Mesothelial cell of epicardium (in vitro differentiated cells): Measurements from ENCODE around the gene KIF25. TPM values are rescaled to one million over a fixed set of nuclear protein-coding genes. Genes with fewer than 3 reads are reported as not detected.

Experiments
- DNase-seq, 2 experiments: peaks; one replicate each; pipeline ENCODE4 v3.0.0; 2021; ENCODE audit warnings: low spot score in 2 of 2; ENCODE audit not compliant: unreplicated experiment in 2 of 2
- H3K27ac Mint-ChIP-seq: 2 replicates; pipeline ENCODE4 v1.8.0; 2021; ENCODE audit warnings: mixed read lengths
- H3K27me3 Mint-ChIP-seq: 2 replicates; pipeline ENCODE4 v1.8.0; 2021; ENCODE audit warnings: low read depth, mixed read lengths
- H3K36me3 Mint-ChIP-seq: 2 replicates; pipeline ENCODE4 v1.8.0; 2021; ENCODE audit warnings: mixed read lengths
- H3K4me1 Mint-ChIP-seq: 2 replicates; pipeline ENCODE4 v1.8.0; 2021; ENCODE audit warnings: mixed read lengths
- H3K4me3 Mint-ChIP-seq: 2 replicates; pipeline ENCODE4 v1.8.0; 2021; ENCODE audit warnings: mild to moderate bottlenecking, moderate library complexity, mixed read lengths
- H3K9me3 Mint-ChIP-seq: 2 replicates; pipeline ENCODE4 v1.8.0; 2021; ENCODE audit warnings: mixed read lengths
- total RNA-seq: library from RNA; stranded (reverse); gene quantifications from 3 replicates; pipeline ENCODE4 v1.2.1, GENCODE V29; 2021
- TF ChIP-seq, protein P1 (sequence below): fragments of 200-600 bp; sonication (generic); IDR thresholded peaks from one replicate; pipeline ENCODE4 v1.5.0; 2021; ENCODE audit warnings: antibody characterized with exemption; ENCODE audit not compliant: unreplicated experiment

The KIF25 gene, protein sequence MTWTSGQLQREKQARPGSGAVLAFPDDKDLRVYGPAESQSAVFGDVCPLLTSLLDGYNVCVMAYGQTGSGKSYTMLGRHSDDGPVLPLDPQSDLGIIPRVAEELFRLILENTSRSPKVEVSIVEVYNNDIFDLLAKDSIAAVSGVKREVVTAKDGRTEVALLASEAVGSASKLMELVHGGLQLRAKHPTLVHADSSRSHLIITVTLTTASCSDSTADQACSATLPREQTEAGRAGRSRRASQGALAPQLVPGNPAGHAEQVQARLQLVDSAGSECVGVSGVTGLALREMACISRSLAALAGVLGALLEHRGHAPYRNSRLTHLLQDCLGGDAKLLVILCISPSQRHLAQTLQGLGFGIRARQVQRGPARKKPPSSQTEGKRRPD
- total RNA-seq: 0.47 to 1.6 TPM (median 0.95 TPM) in 3 replicates

GRCh38 chr6:167997642-167998041, at the start of gene KIF25:
Gene KIF25, plus strand, starts transcription at chr6:167997671. Its CDS starts 31,915 bp downstream, at chr6:168029586.
- TF ChIP-seq, protein P1, sequence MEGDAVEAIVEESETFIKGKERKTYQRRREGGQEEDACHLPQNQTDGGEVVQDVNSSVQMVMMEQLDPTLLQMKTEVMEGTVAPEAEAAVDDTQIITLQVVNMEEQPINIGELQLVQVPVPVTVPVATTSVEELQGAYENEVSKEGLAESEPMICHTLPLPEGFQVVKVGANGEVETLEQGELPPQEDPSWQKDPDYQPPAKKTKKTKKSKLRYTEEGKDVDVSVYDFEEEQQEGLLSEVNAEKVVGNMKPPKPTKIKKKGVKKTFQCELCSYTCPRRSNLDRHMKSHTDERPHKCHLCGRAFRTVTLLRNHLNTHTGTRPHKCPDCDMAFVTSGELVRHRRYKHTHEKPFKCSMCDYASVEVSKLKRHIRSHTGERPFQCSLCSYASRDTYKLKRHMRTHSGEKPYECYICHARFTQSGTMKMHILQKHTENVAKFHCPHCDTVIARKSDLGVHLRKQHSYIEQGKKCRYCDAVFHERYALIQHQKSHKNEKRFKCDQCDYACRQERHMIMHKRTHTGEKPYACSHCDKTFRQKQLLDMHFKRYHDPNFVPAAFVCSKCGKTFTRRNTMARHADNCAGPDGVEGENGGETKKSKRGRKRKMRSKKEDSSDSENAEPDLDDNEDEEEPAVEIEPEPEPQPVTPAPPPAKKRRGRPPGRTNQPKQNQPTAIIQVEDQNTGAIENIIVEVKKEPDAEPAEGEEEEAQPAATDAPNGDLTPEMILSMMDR: no peak
- H3K9me3 Mint-ChIP-seq: no peaks in the 10 kb centered on the region
- no peak within 1 kb of the TSS for H3K27ac Mint-ChIP-seq
- H3K4me3 Mint-ChIP-seq: peak within 1 kb of the TSS; percentile 40
- DNase-seq: no peak
- no peaks in the 10 kb centered on the region for H3K36me3 Mint-ChIP-seq
- H3K4me1 Mint-ChIP-seq: peaks cover 11% of the 10 kb centered on the region
- H3K27me3 Mint-ChIP-seq: no peaks in the 10 kb centered on the region

- TF ChIP-seq, protein P1: no peak
- Mint-ChIP-seq H3K36me3 (peaks cover 53% of the 10 kb centered on the region), H3K4me3 (no peak overlapping the region), H3K27ac (no peak overlapping the region), H3K9me3 (no peaks in the 10 kb centered on the region), H3K27me3 (no peaks in the 10 kb centered on the region), H3K4me1 (peaks cover 9% of the 10 kb centered on the region)
- no peak for DNase-seq
Observed at GRCh38 chr6:167947716-167948115, 49.8 kb upstream of the KIF25 start.

DNA sequence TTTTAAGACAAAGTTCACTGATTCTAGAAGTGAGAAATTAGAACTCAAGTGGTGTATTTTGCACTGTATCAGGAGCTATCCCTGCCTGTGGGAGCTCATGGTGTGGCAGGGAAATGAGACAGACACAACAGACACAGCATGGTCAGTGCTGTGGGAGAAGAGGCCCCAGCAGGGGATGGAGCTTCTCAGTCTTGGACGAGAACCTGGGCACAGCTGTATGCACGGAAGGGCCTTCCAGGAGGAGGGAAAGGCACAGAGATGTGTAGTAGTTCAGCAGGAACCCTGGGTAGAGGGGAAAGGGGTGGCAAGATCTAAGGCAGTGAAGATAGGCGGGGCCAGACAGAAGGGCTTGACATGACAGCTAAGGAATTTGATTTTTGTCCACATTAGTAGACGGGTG, 48.8 kb upstream of the KIF25 start:
- H3K9me3 Mint-ChIP-seq: no peaks in the 10 kb centered on the region
- H3K27ac Mint-ChIP-seq: peak overlapping the region; percentile 22
- H3K27me3 Mint-ChIP-seq: no peaks in the 10 kb centered on the region
- H3K4me1 Mint-ChIP-seq: peaks cover 9% of the 10 kb centered on the region
- no peak overlapping the region for H3K4me3 Mint-ChIP-seq
- TF ChIP-seq, protein P1: no peak
- DNase-seq: no peak
- H3K36me3 Mint-ChIP-seq: peaks cover 48% of the 10 kb centered on the region

DNA sequence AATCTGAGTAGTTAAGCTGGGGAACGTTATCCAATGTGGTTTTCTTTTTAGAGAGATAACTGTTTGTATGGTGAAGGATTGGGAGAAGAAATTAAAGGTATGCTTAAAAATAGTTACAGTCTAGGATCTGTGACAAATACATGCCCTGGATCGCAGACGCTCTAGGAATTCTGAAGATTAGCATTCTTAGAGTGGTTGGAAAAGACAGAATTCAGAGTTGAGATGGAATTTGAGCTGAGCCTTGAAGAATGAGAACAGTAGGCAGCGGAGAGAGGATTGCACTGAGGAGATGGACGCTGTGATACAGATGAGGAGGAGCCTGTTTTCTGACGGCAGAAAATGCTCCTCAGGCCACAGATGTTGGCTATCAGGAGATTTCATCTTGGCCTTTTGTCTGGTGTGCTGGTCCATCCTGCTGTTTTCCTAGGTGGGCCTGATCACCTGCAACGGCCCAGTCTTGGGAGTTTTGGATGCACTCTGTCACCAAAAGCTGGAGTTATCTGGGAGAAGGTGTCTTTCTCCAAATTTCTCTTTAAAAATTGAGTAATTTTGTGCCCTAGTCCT, 48.3 kb upstream of the KIF25 start:
- Mint-ChIP-seq H3K27ac (peak overlapping the region; percentile 22), H3K4me3 (no peak overlapping the region), H3K27me3 (no peaks in the 10 kb centered on the region), H3K36me3 (peaks cover 48% of the 10 kb centered on the region), H3K9me3 (no peaks in the 10 kb centered on the region), H3K4me1 (peaks cover 9% of the 10 kb centered on the region)
- TF ChIP-seq, protein P1: no peak
- DNase-seq: no peak

GRCh38 chr6:167951781-167952511, 45.5 kb upstream of the KIF25 start:
- Mint-ChIP-seq H3K27ac (no peak overlapping the region), H3K9me3 (no peaks in the 10 kb centered on the region), H3K4me1 (peaks cover 9% of the 10 kb centered on the region), H3K27me3 (no peaks in the 10 kb centered on the region), H3K36me3 (peaks cover 50% of the 10 kb centered on the region), H3K4me3 (no peak overlapping the region)
- DNase-seq: no peak
- TF ChIP-seq, protein P1: no peak
